Calu3 (cell line): ENCODE measurements around the gene KRT86. TPM values are rescaled to one million over a fixed set of nuclear protein-coding genes. Genes with fewer than 3 reads are reported as not detected.

Source experiments
- BruUV-seq: library from RNA; stranded (reverse); fragments of 400-500 nt; replicated peaks from 2 replicates; lab custom pipeline; 2021; lab: Mats Ljungman, UMichigan
- CTCF ChIA-PET: fragments of 300-600 bp; sonication (Branson Sonifier 250); formaldehyde crosslinking; loops from one replicate; lab custom pipeline; 2022; ENCODE audit warnings: antibody characterized with exemption; lab: Charles Lee
- DNase-seq: peaks from one replicate; pipeline ENCODE4 v3.0.0; 2022
- H3K27ac Mint-ChIP-seq: one replicate; pipeline ENCODE4 v1.8.0; 2022; ENCODE audit warnings: mixed read lengths; ENCODE audit not compliant: unreplicated experiment
- H3K27me3 Mint-ChIP-seq: one replicate; pipeline ENCODE4 v1.8.0; 2022; ENCODE audit warnings: mixed read lengths; ENCODE audit not compliant: unreplicated experiment
- H3K36me3 Mint-ChIP-seq: one replicate; pipeline ENCODE4 v1.8.0; 2022; ENCODE audit warnings: mild to moderate bottlenecking, moderate library complexity, mixed read lengths; ENCODE audit not compliant: insufficient read depth, unreplicated experiment
- H3K4me1 Mint-ChIP-seq: one replicate; pipeline ENCODE4 v1.8.0; 2022; ENCODE audit warnings: mild to moderate bottlenecking, low read depth, mixed read lengths; ENCODE audit not compliant: unreplicated experiment
- H3K4me3 Mint-ChIP-seq: one replicate; pipeline ENCODE4 v1.8.0; 2022; ENCODE audit warnings: mild to moderate bottlenecking, low read depth, moderate library complexity, mixed read lengths; ENCODE audit not compliant: unreplicated experiment
- H3K9me3 Mint-ChIP-seq: one replicate; pipeline ENCODE4 v1.8.0; 2022; ENCODE audit warnings: low read depth, mixed read lengths; ENCODE audit not compliant: unreplicated experiment
- CTCF ChIP-seq: fragments of 200-600 bp; IDR thresholded peaks from one replicate; pipeline ENCODE4 v1.8.0; 2022; ENCODE audit warnings: antibody characterized with exemption; ENCODE audit not compliant: unreplicated experiment
- intact Hi-C: fragments of 100-400 bp; cut with micrococcal nuclease; formaldehyde crosslinking; loops from one replicate; pipeline ENCODE4 v1.10.0; 2022; ENCODE audit not compliant: unreplicated experiment
- total RNA-seq: library from RNA; stranded (reverse); gene quantifications from 2 replicates; pipeline ENCODE4 v1.2.3, GENCODE V29; 2022

The KRT86 gene
- total RNA-seq, 1 experiment from 2014 or later = 3.6 TPM

- peaks cover 19% of the 10 kb centered on the region for H3K27me3 Mint-ChIP-seq
- H3K4me3 Mint-ChIP-seq = no peak overlapping the region
- H3K4me1 Mint-ChIP-seq = peaks cover 33% of the 10 kb centered on the region
- H3K27ac Mint-ChIP-seq = no peak overlapping the region
- intact Hi-C loops = no loop called here
- H3K9me3 Mint-ChIP-seq = no peaks in the 10 kb centered on the region
- BruUV-seq = no TSS peak
- no peak for TF ChIP-seq CTCF
- H3K36me3 Mint-ChIP-seq = peaks cover 6% of the 10 kb centered on the region
- no peak for DNase-seq
- CTCF ChIA-PET = interaction anchor here (1.0 kb wide), 1 partner anchor 17 kb away, joined by 3 read pairs; no protein-coding TSS in a partner anchor
Measured at GRCh38 chr12:52310622-52311284, 36.3 kb downstream of the KRT86 start.

GRCh38 chr12:52311285-52311648 is 36.8 kb downstream of the KRT86 start:
- Mint-ChIP-seq H3K4me1 (peaks cover 29% of the 10 kb centered on the region), H3K27ac (no peak overlapping the region), H3K27me3 (peaks cover 19% of the 10 kb centered on the region), H3K9me3 (no peaks in the 10 kb centered on the region), H3K36me3 (peaks cover 6% of the 10 kb centered on the region), H3K4me3 (no peak overlapping the region)
- no peak for TF ChIP-seq CTCF
- BruUV-seq = no TSS peak
- DNase-seq = no peak
- intact Hi-C loops = no loop called here
- CTCF ChIA-PET = interaction anchor here (1.0 kb wide), 1 partner anchor 16 kb away, joined by 3 read pairs; no protein-coding TSS in a partner anchor

- H3K4me3 Mint-ChIP-seq = no peak overlapping the region
- no peak for TF ChIP-seq CTCF
- H3K4me1 Mint-ChIP-seq = peaks cover 25% of the 10 kb centered on the region
- H3K36me3 Mint-ChIP-seq = peaks cover 6% of the 10 kb centered on the region
- intact Hi-C loops = no loop called here
- no TSS peak for BruUV-seq
- peaks cover 19% of the 10 kb centered on the region for H3K27me3 Mint-ChIP-seq
- no peaks in the 10 kb centered on the region for H3K9me3 Mint-ChIP-seq
- DNase-seq = no peak
- CTCF ChIA-PET = interaction anchor here (0.7 kb wide), 2 partner anchors 11 to 1710 kb away, joined by 3 to 4 read pairs; no protein-coding TSS in a partner anchor
- no peak overlapping the region for H3K27ac Mint-ChIP-seq
Measured at GRCh38 chr12:52312086-52312485, 37.6 kb downstream of the KRT86 start.

GRCh38 chr12:52313461-52313860 is 39.0 kb downstream of the KRT86 start:
- H3K27ac Mint-ChIP-seq = no peak overlapping the region

More at GRCh38 chr12:52313461-52313860, 39.0 kb downstream of the KRT86 start:
- no peak for TF ChIP-seq CTCF
- H3K27me3 Mint-ChIP-seq = peaks cover 19% of the 10 kb centered on the region
- BruUV-seq = no TSS peak
- H3K9me3 Mint-ChIP-seq = no peaks in the 10 kb centered on the region
- no peak for DNase-seq
- CTCF ChIA-PET = no interaction called here
- peaks cover 1% of the 10 kb centered on the region for H3K36me3 Mint-ChIP-seq
- H3K4me1 Mint-ChIP-seq = peaks cover 24% of the 10 kb centered on the region
- intact Hi-C loops = no loop called here
- H3K4me3 Mint-ChIP-seq = no peak overlapping the region
